ENCODE measurements around the gene DOK5. TPM values are rescaled to one million over a fixed set of nuclear protein-coding genes. Genes with fewer than 3 reads are reported as not detected.

The DOK5 gene
- total RNA-seq, 6 experiments from 2014 or later = 0.14 TPM; not detected in 5

GRCh38 chr20:54535746-54536145 is 60.4 kb downstream of the DOK5 start:
- H3K4me1 Mint-ChIP-seq (ENCODE audit: low read depth) = no peaks in the 10 kb centered on the region
- TF ChIP-seq CTCF (IDR thresholded peaks at IDR 0.05) = no peak
- no peak overlapping the region for H3K4me3 Mint-ChIP-seq
- H3K27ac Mint-ChIP-seq = no peak overlapping the region
- H3K36me3 Mint-ChIP-seq (ENCODE audit: low read depth) = peaks cover 5% of the 10 kb centered on the region; the same call in 1 of the 2 replicates
- no peak for DNase-seq
- peaks cover 41% of the 10 kb centered on the region for H3K9me3 Mint-ChIP-seq
- H3K27me3 Mint-ChIP-seq (ENCODE audit: insufficient read depth) = no peaks in the 10 kb centered on the region

GRCh38 chr20:54539521-54540046 is 64.2 kb downstream of the DOK5 start:
- Mint-ChIP-seq H3K4me3 (no peak overlapping the region), H3K4me1 (ENCODE audit: low read depth) (no peaks in the 10 kb centered on the region), H3K9me3 (peaks cover 44% of the 10 kb centered on the region), H3K36me3 (ENCODE audit: low read depth) (peaks cover 5% of the 10 kb centered on the region; the same call in 1 of the 2 replicates), H3K27ac (no peak overlapping the region), H3K27me3 (ENCODE audit: insufficient read depth) (no peaks in the 10 kb centered on the region)
- no peak for TF ChIP-seq CTCF (IDR thresholded peaks at IDR 0.05)
- no peak for DNase-seq

GRCh38 chr20:54543369-54543768 is 68.0 kb downstream of the DOK5 start:
- Mint-ChIP-seq H3K36me3 (ENCODE audit: low read depth) (no peaks in the 10 kb centered on the region), H3K9me3 (peaks cover 32% of the 10 kb centered on the region), H3K4me3 (no peak overlapping the region), H3K4me1 (ENCODE audit: low read depth) (no peaks in the 10 kb centered on the region), H3K27ac (no peak overlapping the region), H3K27me3 (ENCODE audit: insufficient read depth) (no peaks in the 10 kb centered on the region)
- TF ChIP-seq CTCF (IDR thresholded peaks at IDR 0.05) = no peak
- no peak for DNase-seq

GRCh38 chr20:54545676-54546358 is 70.4 kb downstream of the DOK5 start:
- no peak overlapping the region for H3K4me3 Mint-ChIP-seq
- no peaks in the 10 kb centered on the region for H3K27me3 Mint-ChIP-seq (ENCODE audit: insufficient read depth)
- no peaks in the 10 kb centered on the region for H3K36me3 Mint-ChIP-seq (ENCODE audit: low read depth)
- DNase-seq = no peak
- no peak overlapping the region for H3K27ac Mint-ChIP-seq
- no peak for TF ChIP-seq CTCF (IDR thresholded peaks at IDR 0.05)
- H3K4me1 Mint-ChIP-seq (ENCODE audit: low read depth) = no peaks in the 10 kb centered on the region
- peaks cover 30% of the 10 kb centered on the region for H3K9me3 Mint-ChIP-seq

GRCh38 chr20:54548849-54549248 is 73.5 kb downstream of the DOK5 start:
- H3K4me1 Mint-ChIP-seq (ENCODE audit: low read depth) = no peaks in the 10 kb centered on the region
- no peak overlapping the region for H3K27ac Mint-ChIP-seq
- H3K36me3 Mint-ChIP-seq (ENCODE audit: low read depth) = no peaks in the 10 kb centered on the region
- no peak for TF ChIP-seq CTCF (IDR thresholded peaks at IDR 0.05)
- no peak overlapping the region for H3K4me3 Mint-ChIP-seq
- no peak for DNase-seq
- H3K9me3 Mint-ChIP-seq = peaks cover 17% of the 10 kb centered on the region
- no peaks in the 10 kb centered on the region for H3K27me3 Mint-ChIP-seq (ENCODE audit: insufficient read depth)
